ENCODE measurements around the gene PDCD11.
"Not testable (repeated sequence)": the region's sequence is repeated elsewhere in the genome, so short reads cannot be mapped to it uniquely, and the experiment has no call there.

The PDCD11 gene

GRCh38 chr10:103481974-103482531 is 85.6 kb downstream of the PDCD11 start:
- Histone ChIP-seq H3K4me1 (ENCODE audit: control insufficient read depth, insufficient read depth, low read length) (peaks cover 2% of the 10 kb centered on the region), H3K36me3 (ENCODE audit: control insufficient read depth, insufficient read depth, low read length) (no peaks in the 10 kb centered on the region), H3K27me3 (ENCODE audit: control insufficient read depth, insufficient read depth, low read length) (no peaks in the 10 kb centered on the region), H3K9ac (ENCODE audit: low read depth, low read length) (no peak overlapping the region), H3K4me3 (ENCODE audit: low read depth, low read length) (no peak overlapping the region), H3K9me3 (ENCODE audit: control insufficient read depth, insufficient read depth, low read length) (no peaks in the 10 kb centered on the region)

GRCh38 chr10:103486635-103487409 is 90.4 kb downstream of the PDCD11 start:
- H3K4me1 ChIP-seq (ENCODE audit: control insufficient read depth, insufficient read depth, low read length); H3K9me3 ChIP-seq (ENCODE audit: control insufficient read depth, insufficient read depth, low read length); H3K4me3 ChIP-seq (ENCODE audit: low read depth, low read length); H3K36me3 ChIP-seq (ENCODE audit: control insufficient read depth, insufficient read depth, low read length); H3K27me3 ChIP-seq (ENCODE audit: control insufficient read depth, insufficient read depth, low read length); H3K9ac ChIP-seq (ENCODE audit: low read depth, low read length): not testable (repeated sequence)

GRCh38 chr10:103487410-103487708 is 90.9 kb downstream of the PDCD11 start:
- no peak overlapping the region for H3K9ac ChIP-seq (ENCODE audit: low read depth, low read length)
- no peaks in the 10 kb centered on the region for H3K9me3 ChIP-seq (ENCODE audit: control insufficient read depth, insufficient read depth, low read length)
- H3K36me3 ChIP-seq (ENCODE audit: control insufficient read depth, insufficient read depth, low read length), result no peaks in the 10 kb centered on the region
- no peaks in the 10 kb centered on the region for H3K4me1 ChIP-seq (ENCODE audit: control insufficient read depth, insufficient read depth, low read length)
- H3K27me3 ChIP-seq (ENCODE audit: control insufficient read depth, insufficient read depth, low read length), result peaks cover 10% of the 10 kb centered on the region
- H3K4me3 ChIP-seq (ENCODE audit: low read depth, low read length), result no peak overlapping the region

GRCh38 chr10:103490986-103491314 is 94.5 kb downstream of the PDCD11 start:
- Histone ChIP-seq H3K27me3 (ENCODE audit: control insufficient read depth, insufficient read depth, low read length) (peaks cover 37% of the 10 kb centered on the region), H3K9ac (ENCODE audit: low read depth, low read length) (no peak overlapping the region), H3K4me1 (ENCODE audit: control insufficient read depth, insufficient read depth, low read length) (peaks cover 2% of the 10 kb centered on the region), H3K9me3 (ENCODE audit: control insufficient read depth, insufficient read depth, low read length) (no peaks in the 10 kb centered on the region), H3K36me3 (ENCODE audit: control insufficient read depth, insufficient read depth, low read length) (no peaks in the 10 kb centered on the region), H3K4me3 (ENCODE audit: low read depth, low read length) (no peak overlapping the region)

GRCh38 chr10:103491729-103492364 is 95.4 kb downstream of the PDCD11 start:
- Histone ChIP-seq H3K4me1 (ENCODE audit: control insufficient read depth, insufficient read depth, low read length) (peaks cover 2% of the 10 kb centered on the region), H3K27me3 (ENCODE audit: control insufficient read depth, insufficient read depth, low read length) (peaks cover 42% of the 10 kb centered on the region), H3K36me3 (ENCODE audit: control insufficient read depth, insufficient read depth, low read length) (no peaks in the 10 kb centered on the region), H3K9me3 (ENCODE audit: control insufficient read depth, insufficient read depth, low read length) (no peaks in the 10 kb centered on the region), H3K4me3 (ENCODE audit: low read depth, low read length) (no peak overlapping the region), H3K9ac (ENCODE audit: low read depth, low read length) (no peak overlapping the region)

- Histone ChIP-seq H3K4me3 (ENCODE audit: low read depth, low read length) (peak overlapping the region; percentile 46), H3K9me3 (ENCODE audit: control insufficient read depth, insufficient read depth, low read length) (no peaks in the 10 kb centered on the region), H3K27me3 (ENCODE audit: control insufficient read depth, insufficient read depth, low read length) (peaks cover 46% of the 10 kb centered on the region), H3K4me1 (ENCODE audit: control insufficient read depth, insufficient read depth, low read length) (peaks cover 2% of the 10 kb centered on the region), H3K36me3 (ENCODE audit: control insufficient read depth, insufficient read depth, low read length) (no peaks in the 10 kb centered on the region), H3K9ac (ENCODE audit: low read depth, low read length) (no peak overlapping the region)
Observed at GRCh38 chr10:103492655-103493261, 96.3 kb downstream of the PDCD11 start.

GRCh38 chr10:103493362-103493915 is 97.0 kb downstream of the PDCD11 start, which contains the start of gene NEURL1:
Gene NEURL1, plus strand, starts transcription at chr10:103493705. Its CDS starts 683 bp downstream, at chr10:103494388.
- H3K4me1 ChIP-seq (ENCODE audit: control insufficient read depth, insufficient read depth, low read length), result peaks cover 2% of the 10 kb centered on the region
- H3K4me3 ChIP-seq (ENCODE audit: low read depth, low read length), result peak within 1 kb of the TSS; percentile 72
- H3K9me3 ChIP-seq (ENCODE audit: control insufficient read depth, insufficient read depth, low read length), result no peaks in the 10 kb centered on the region
- no peaks in the 10 kb centered on the region for H3K36me3 ChIP-seq (ENCODE audit: control insufficient read depth, insufficient read depth, low read length)
- H3K27me3 ChIP-seq (ENCODE audit: control insufficient read depth, insufficient read depth, low read length), result peaks cover 46% of the 10 kb centered on the region
- H3K9ac ChIP-seq (ENCODE audit: low read depth, low read length), result no peak within 1 kb of the TSS

- Histone ChIP-seq H3K9ac (ENCODE audit: low read depth, low read length) (no peak overlapping the region), H3K4me1 (ENCODE audit: control insufficient read depth, insufficient read depth, low read length) (peaks cover 2% of the 10 kb centered on the region), H3K36me3 (ENCODE audit: control insufficient read depth, insufficient read depth, low read length) (no peaks in the 10 kb centered on the region), H3K9me3 (ENCODE audit: control insufficient read depth, insufficient read depth, low read length) (no peaks in the 10 kb centered on the region), H3K27me3 (ENCODE audit: control insufficient read depth, insufficient read depth, low read length) (peaks cover 46% of the 10 kb centered on the region), H3K4me3 (ENCODE audit: low read depth, low read length) (peak overlapping the region; percentile 72)
Observed at GRCh38 chr10:103493916-103494877, 97.8 kb downstream of the PDCD11 start.

- Histone ChIP-seq H3K4me3 (ENCODE audit: low read depth, low read length) (no peak overlapping the region), H3K9ac (ENCODE audit: low read depth, low read length) (no peak overlapping the region), H3K9me3 (ENCODE audit: control insufficient read depth, insufficient read depth, low read length) (no peaks in the 10 kb centered on the region), H3K36me3 (ENCODE audit: control insufficient read depth, insufficient read depth, low read length) (no peaks in the 10 kb centered on the region), H3K4me1 (ENCODE audit: control insufficient read depth, insufficient read depth, low read length) (peaks cover 2% of the 10 kb centered on the region), H3K27me3 (ENCODE audit: control insufficient read depth, insufficient read depth, low read length) (peaks cover 46% of the 10 kb centered on the region)
Observed at GRCh38 chr10:103495321-103495720, 98.9 kb downstream of the PDCD11 start.

Measured in iPS-15b (cell line).